A549 (cell line): ENCODE results near the gene CFAP69.

Experiments used
- CHD2 ChIP-seq: fragments of 150-350 bp; IDR thresholded peaks from 2 replicates; pipeline ENCODE4 v1.6.1; 2014; ENCODE audit warnings: low read length; ENCODE audit not compliant: partially characterized antibody
- HOXA7 ChIP-seq: fragments of 250-450 bp; sonication (Bioruptor Pico); IDR thresholded peaks from 2 replicates; pipeline ENCODE4 v1.5.0; 2020; ENCODE audit warnings: mild to moderate bottlenecking, moderate library complexity
- JUN ChIP-seq, 2 experiments: fragments of >200 bp; sonication (Bioruptor Twin); formaldehyde crosslinking; IDR thresholded peaks; 2 replicates in 1 of 2; 3 replicates in 1 of 2; pipeline ENCODE4 v1.6.1; 2016 to 2017
- TF ChIP-seq, protein P1 (sequence below): fragments of >200 bp; sonication (Bioruptor Twin); formaldehyde crosslinking; IDR thresholded peaks from 3 replicates; pipeline ENCODE4 v1.5.1; 2016

DNA sequence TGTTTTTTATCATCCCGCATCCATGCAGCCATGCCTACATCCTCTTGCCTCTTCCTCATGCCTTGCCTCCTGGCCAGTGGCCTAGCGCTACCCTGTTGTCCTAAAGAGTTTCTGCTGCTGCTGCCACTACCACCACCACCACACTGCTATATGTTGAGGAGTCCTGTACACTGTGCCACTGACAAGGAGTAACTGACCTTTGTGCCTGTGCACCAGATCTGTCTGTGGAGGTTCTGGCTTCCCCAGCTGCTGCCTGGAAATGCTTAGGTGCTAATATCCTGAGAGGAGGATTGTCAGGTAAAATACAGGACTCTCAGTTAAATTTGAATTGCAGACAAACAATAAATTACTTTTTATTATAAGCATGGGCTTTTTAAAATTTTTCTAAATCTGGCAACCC is 7.0 kb upstream of the CFAP69 start:
- no peak for TF ChIP-seq JUN (IDR thresholded peaks at IDR 0.05)
- TF ChIP-seq, protein P1, sequence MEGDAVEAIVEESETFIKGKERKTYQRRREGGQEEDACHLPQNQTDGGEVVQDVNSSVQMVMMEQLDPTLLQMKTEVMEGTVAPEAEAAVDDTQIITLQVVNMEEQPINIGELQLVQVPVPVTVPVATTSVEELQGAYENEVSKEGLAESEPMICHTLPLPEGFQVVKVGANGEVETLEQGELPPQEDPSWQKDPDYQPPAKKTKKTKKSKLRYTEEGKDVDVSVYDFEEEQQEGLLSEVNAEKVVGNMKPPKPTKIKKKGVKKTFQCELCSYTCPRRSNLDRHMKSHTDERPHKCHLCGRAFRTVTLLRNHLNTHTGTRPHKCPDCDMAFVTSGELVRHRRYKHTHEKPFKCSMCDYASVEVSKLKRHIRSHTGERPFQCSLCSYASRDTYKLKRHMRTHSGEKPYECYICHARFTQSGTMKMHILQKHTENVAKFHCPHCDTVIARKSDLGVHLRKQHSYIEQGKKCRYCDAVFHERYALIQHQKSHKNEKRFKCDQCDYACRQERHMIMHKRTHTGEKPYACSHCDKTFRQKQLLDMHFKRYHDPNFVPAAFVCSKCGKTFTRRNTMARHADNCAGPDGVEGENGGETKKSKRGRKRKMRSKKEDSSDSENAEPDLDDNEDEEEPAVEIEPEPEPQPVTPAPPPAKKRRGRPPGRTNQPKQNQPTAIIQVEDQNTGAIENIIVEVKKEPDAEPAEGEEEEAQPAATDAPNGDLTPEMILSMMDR, result no peak
- no peak for TF ChIP-seq CHD2
- TF ChIP-seq HOXA7 (CRISPR knock-in tag), result no peak
